Activated gamma-delta T cell (primary cell): ENCODE data around the gene MSX2.

Experiments used
- DNase-seq: peaks from one replicate; lab custom pipeline; 2025; lab: John Stamatoyannopoulos, UW
- total RNA-seq, 2 donors: gene quantifications; one replicate each; lab custom pipeline; 2026; lab: John Stamatoyannopoulos, UW

The MSX2 gene
- total RNA-seq = 0 to 0.17 reads per million in 2 donors

- no peak for DNase-seq
Measured at GRCh38 chr5:174724484-174725260, at the start of gene MSX2. Gene MSX2, plus strand, starts transcription at chr5:174724582. Its CDS starts 78 bp downstream, at chr5:174724660.

GRCh38 chr5:174675110-174675509, 49.3 kb upstream of the MSX2 start:
- DNase-seq = no peak

GRCh38 chr5:174675916-174676315, 48.5 kb upstream of the MSX2 start:
- DNase-seq = no peak

GRCh38 chr5:174678107-174678506, 46.3 kb upstream of the MSX2 start:
- DNase-seq = no peak

GRCh38 chr5:174680901-174681565, 43.3 kb upstream of the MSX2 start:
- DNase-seq = no peak

GRCh38 chr5:174687503-174687902, 36.9 kb upstream of the MSX2 start:
- DNase-seq = no peak

- DNase-seq = no peak
Measured at GRCh38 chr5:174688441-174689354, 35.7 kb upstream of the MSX2 start.

GRCh38 chr5:174690271-174690670, 34.1 kb upstream of the MSX2 start:
- no peak for DNase-seq

- no peak for DNase-seq
Measured at GRCh38 chr5:174692381-174692780, 32.0 kb upstream of the MSX2 start.

- DNase-seq = no peak
Measured at GRCh38 chr5:174692982-174693422, 31.4 kb upstream of the MSX2 start.

- no peak for DNase-seq
Measured at GRCh38 chr5:174693697-174694385, 30.5 kb upstream of the MSX2 start.

- DNase-seq = no peak
Measured at GRCh38 chr5:174694611-174695010, 29.8 kb upstream of the MSX2 start.

- no peak for DNase-seq
Measured at GRCh38 chr5:174698156-174698555, 26.2 kb upstream of the MSX2 start.

GRCh38 chr5:174699131-174699530, 25.3 kb upstream of the MSX2 start:
- no peak for DNase-seq

GRCh38 chr5:174706997-174707572, 17.3 kb upstream of the MSX2 start:
- no peak for DNase-seq

- DNase-seq = no peak
Measured at GRCh38 chr5:174707671-174708070, 16.7 kb upstream of the MSX2 start.

GRCh38 chr5:174708476-174709207, 15.7 kb upstream of the MSX2 start:
- DNase-seq = no peak

- no peak for DNase-seq
Measured at GRCh38 chr5:174714751-174715150, 9.6 kb upstream of the MSX2 start.

- DNase-seq = no peak
Measured at GRCh38 chr5:174715804-174716203, 8.6 kb upstream of the MSX2 start.

GRCh38 chr5:174717826-174718455, 6.4 kb upstream of the MSX2 start:
- DNase-seq = no peak
